Adrenal gland (tissue), 12 donors: ENCODE measurements around the gene ZSWIM4. TPM values are rescaled to one million over a fixed set of nuclear protein-coding genes. Genes with fewer than 3 reads are reported as not detected.

ENCODE experiments used
- DNase-seq, 7 donors: peaks; one replicate each; pipeline ENCODE4 v3.0.0-alpha.2; 2019 to 2020
- H3K27ac ChIP-seq, 5 donors: fragments of 200-600 bp; sonication (generic) in 4 of 5; 1 replicate in 3 of 5; 2 replicates in 2 of 5; pipeline versions ENCODE4 v1.5.1 to v1.8.0; 2016 to 2020; ENCODE audit warnings: mild to moderate bottlenecking in 1 of 5
- H3K27me3 ChIP-seq: fragments of 200-600 bp; 2 replicates; pipeline ENCODE4 v1.8.0; 2021
- H3K36me3 ChIP-seq, 2 donors: fragments of 200-600 bp; replicated peaks in 1 of 2; 1 replicate in 1 of 2; 2 replicates in 1 of 2; pipeline versions ENCODE4 v1.5.1 to v1.8.0; 2018 to 2022
- H3K4me1 ChIP-seq, 2 donors: fragments of 200-600 bp; replicated peaks in 1 of 2; 1 replicate in 1 of 2; 2 replicates in 1 of 2; pipeline versions ENCODE4 v1.5.1 to v1.8.0; 2018 to 2021
- H3K4me3 ChIP-seq, 4 donors: fragments of 200-600 bp; sonication (generic) in 3 of 4; one replicate each; pipeline ENCODE4 v1.5.1; 2016 to 2018
- H3K9me3 ChIP-seq, 3 donors: fragments of 200-600 bp; sonication (generic) in 1 of 3; replicated peaks in 1 of 3; 1 replicate in 2 of 3; 2 replicates in 1 of 3; pipeline versions ENCODE4 v1.5.1 to v1.8.0; 2016 to 2021
- POLR2A ChIP-seq, 2 donors: fragments of 450-650 bp; IDR thresholded peaks; one replicate each; pipeline ENCODE4 v1.6.1; 2017; ENCODE audit warnings: antibody characterized with exemption in 2 of 2, mild to moderate bottlenecking in 2 of 2, moderate library complexity in 1 of 2
- WGBS, 4 donors: extraction: QIAGEN DNeasy Blood & Tissue Kit in 2 of 4; methylation state at CpG; one replicate each; pipeline versions ENCODE4 v1.1.5 to v1.1.7; 2013 to 2017; 5-methylcytosine and 5-hydroxymethylcytosine counted together
- intact Hi-C, 2 donors: fragments of 100-400 bp; cut with DNase I; formaldehyde crosslinking; loops; one replicate each; pipeline versions ENCODE4 v1.14.1 to v1.15.0; 2022 to 2023
- polyA plus RNA-seq, 3 donors: library from polyadenylated mRNA; stranded (reverse); fragments of 200-250 nt in 2 of 3; fragments of 350-450 nt in 1 of 3; fragmentation: Illumina TruSeq in 1 of 3; extraction: RNeasy Lipid Tissue Mini Kit (QIAGEN cat#74804) in 1 of 3; gene quantifications; one replicate each; pipeline ENCODE4 v1.2.3, GENCODE V29; 2013 to 2014
- total RNA-seq, 9 donors: library from RNA; depleted of rRNA in 4 of 9; stranded (reverse); fragments of >200 nt in 4 of 9; fragments of 120-200 nt in 1 of 9; fragmentation: NEBNext Ultra II Directional in 1 of 9; extraction: Animal tissue kit (Norgen Biotek cat#: 25700) in 1 of 9; gene quantifications; one replicate each; pipeline versions ENCODE4 v1.1.0 to v1.2.4, GENCODE V29; 2013 to 2023
- TF ChIP-seq, protein P1 (sequence below), 6 experiments: fragments of 450-650 bp in 4 of 6; fragments of 200-600 bp in 2 of 6; sonication (generic) in 1 of 6; IDR thresholded peaks; 1 replicate in 5 of 6; 2 replicates in 1 of 6; pipeline versions ENCODE4 v1.5.1 to v1.8.0; 2016 to 2021; ENCODE audit warnings: antibody characterized with exemption in 6 of 6, mild to moderate bottlenecking in 2 of 6, moderate library complexity in 1 of 6
- donor health status: healthy with polysubstance abuse.
- donor health status: Bipolar disorder and iron deficiency.
- donor health status: DM: yes; HTN: yes; CAD: no.
- donor health status: DM: no; HTN: no; CAD: no.
- donor health status: DM: no; HTN: no; CAD: no.
- donor health status: DM: yes; HTN: yes; CAD: no.

The ZSWIM4 gene
- total and polyA plus RNA-seq, 12 donors = 1.3 to 15.4 (median 9.1) TPM

DNA sequence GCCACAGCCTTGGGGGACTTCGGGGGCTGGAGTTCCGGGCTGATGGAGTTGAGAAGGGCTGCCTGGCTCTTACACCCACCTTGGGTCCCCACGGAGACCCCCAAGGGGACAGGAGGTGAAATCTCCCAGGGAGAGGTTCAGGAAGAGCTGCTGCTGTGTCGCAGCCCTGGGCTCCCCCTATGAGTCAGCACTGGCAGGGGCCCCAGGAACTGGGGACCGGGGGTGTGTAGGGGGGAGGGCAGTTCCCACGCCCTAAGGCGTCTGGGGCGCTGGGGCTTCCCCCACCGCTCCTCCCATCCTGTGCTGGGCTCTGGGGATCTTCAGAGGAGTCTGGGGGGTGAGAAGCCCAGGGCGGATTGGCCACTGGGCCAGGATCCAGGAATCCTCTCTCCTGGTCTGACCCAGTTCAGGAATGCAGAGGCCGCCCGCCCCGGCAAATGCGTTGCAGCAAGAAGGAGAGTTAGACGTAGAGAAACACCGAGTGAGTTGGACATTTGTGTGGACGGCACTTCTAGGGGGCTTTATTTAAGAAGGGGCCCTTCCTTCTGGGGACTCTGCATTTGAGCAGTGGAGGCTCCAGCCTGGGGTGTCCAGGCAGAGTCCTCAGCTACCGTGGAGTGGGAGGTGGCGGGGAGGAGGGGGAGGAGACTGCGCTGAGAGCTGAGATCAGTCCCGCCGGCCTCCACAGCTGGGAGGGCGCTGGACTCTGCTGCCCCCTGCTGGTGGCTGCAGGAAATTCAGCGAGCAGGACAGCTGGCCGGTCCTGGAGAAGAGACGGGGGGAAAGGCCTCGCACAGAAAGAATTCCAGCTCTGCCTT is 66.7 kb downstream of the ZSWIM4 start:
- WGBS, 4 donors = 0 to 2% (median 1%) methylated on average over 16 to 27 of the region's 27 CpGs

DNA sequence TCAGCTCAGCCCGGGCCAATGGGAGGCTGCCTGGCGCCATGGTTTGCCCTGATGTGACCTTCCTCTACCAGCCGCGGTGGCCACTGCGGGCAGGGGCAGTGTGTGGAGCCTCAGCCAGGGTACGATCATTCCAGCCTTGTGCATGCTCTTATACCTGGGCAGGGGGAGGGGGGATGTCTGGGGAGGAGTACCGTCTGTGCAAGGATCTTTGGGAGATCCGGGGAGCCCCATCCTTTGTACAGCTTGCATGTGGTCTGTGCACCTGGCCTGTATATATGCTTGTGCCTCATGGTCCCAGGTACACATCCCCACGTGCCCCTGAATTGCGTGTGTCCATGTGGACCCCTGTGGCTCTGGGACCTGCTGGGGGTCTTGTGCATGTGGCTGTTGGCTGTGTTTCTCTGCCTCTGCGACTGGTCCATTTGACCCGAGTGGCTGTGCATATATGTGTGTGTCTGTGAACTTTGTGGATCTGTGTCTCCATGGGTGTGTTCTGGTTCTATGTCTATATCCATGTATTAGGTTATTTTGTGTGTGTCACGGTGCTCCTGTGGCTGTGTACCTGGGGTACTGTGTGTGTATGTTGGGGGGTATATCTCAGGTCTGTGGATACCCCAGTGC is 68.9 kb downstream of the ZSWIM4 start:
- TF ChIP-seq, protein P1, sequence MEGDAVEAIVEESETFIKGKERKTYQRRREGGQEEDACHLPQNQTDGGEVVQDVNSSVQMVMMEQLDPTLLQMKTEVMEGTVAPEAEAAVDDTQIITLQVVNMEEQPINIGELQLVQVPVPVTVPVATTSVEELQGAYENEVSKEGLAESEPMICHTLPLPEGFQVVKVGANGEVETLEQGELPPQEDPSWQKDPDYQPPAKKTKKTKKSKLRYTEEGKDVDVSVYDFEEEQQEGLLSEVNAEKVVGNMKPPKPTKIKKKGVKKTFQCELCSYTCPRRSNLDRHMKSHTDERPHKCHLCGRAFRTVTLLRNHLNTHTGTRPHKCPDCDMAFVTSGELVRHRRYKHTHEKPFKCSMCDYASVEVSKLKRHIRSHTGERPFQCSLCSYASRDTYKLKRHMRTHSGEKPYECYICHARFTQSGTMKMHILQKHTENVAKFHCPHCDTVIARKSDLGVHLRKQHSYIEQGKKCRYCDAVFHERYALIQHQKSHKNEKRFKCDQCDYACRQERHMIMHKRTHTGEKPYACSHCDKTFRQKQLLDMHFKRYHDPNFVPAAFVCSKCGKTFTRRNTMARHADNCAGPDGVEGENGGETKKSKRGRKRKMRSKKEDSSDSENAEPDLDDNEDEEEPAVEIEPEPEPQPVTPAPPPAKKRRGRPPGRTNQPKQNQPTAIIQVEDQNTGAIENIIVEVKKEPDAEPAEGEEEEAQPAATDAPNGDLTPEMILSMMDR (IDR thresholded peaks at IDR 0.05) = no peak
- no peak for TF ChIP-seq POLR2A (IDR thresholded peaks at IDR 0.05)
- intact Hi-C loops = loop anchor here (5.0 to 10.0 kb wide), 6 partner anchors 67 to 589 kb away; partner anchors contain the start of gene ZSWIM4 (in 1 of the 2)
- 36 to 56% (median 42%) methylated on average over 6 to 13 of the region's 13 CpGs for WGBS, 4 donors
- Histone ChIP-seq H3K27ac (peak overlapping the region in 2 of 5 donors; percentile 23 to 41), H3K36me3 (no peaks in the 10 kb centered on the region), H3K9me3 (no peaks in the 10 kb centered on the region), H3K4me1 (peaks cover 6 to 10% of the 10 kb centered on the region in 2 donors), H3K4me3 (no peak overlapping the region), H3K27me3 (peaks cover 5% of the 10 kb centered on the region)
- DNase-seq = no peak

More for the DNA sequence above, 66.7 kb downstream of the ZSWIM4 start:
- TF ChIP-seq, protein P1 (IDR thresholded peaks at IDR 0.05) = peak; percentile 99 to 100 (median 100)
- peak in 1 of 2 donors; percentile 40 for TF ChIP-seq POLR2A (IDR thresholded peaks at IDR 0.05)
- H3K4me3 ChIP-seq = peak overlapping the region in 3 of 4 donors; percentile 23 to 43 (median 28)
- peaks cover 5% of the 10 kb centered on the region for H3K27me3 ChIP-seq
- no peaks in the 10 kb centered on the region for H3K36me3 ChIP-seq
- peak; percentile 89 to 97 (median 93) for DNase-seq
- intact Hi-C loops = loop anchor here (5.0 to 10.0 kb wide), 6 partner anchors 65 to 587 kb away; partner anchors contain the start of gene ZSWIM4 (in 1 of the 2)
- H3K27ac ChIP-seq = peak overlapping the region; percentile 9 to 84 (median 77)
- H3K4me1 ChIP-seq = peaks cover 6 to 10% of the 10 kb centered on the region in 2 donors
- H3K9me3 ChIP-seq = no peaks in the 10 kb centered on the region

DNA sequence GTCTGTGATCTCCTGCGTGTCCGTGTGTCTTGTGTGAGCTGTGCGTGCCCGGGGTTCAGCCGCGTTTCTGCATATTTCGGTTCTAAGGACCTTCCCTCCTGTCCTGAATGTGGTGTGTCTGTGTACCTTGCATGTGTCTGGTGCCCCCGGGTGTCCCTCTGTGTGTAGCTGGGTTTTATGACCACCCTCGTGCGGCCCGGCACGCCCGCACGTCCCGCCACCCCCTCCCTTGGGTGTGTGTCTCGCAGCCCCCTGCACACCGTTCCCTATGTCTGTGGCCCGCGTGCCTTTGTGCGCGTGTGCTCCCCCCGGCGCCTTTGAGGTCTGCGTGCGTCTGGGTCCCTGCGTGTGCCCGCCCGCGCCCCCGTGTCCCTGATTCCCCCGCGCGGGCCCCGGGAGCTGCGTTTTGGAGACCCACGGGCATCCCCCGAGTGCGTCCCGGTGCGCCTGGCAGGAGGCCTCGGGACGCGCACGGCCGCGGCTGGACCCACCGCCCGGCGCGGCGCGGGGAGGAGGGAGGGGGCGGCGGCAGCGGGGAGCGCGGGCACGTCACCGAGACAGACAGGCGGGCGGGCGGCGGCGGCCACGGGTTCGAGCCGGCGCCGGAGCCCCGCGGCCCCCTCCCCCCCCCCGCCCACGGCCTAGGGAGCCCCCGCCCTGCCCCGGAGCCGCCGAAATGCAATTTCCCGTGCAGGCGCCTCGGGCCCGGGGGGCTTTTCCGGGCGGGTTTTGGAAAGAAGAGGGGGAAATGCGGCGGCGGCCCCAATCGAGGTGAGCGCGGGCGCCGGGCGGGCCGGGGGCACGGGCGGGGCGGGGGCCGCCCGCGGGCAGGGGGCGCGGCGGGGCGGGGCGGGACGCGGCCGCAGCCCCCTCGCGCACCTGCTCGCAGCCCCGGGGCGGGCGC is 69.7 kb downstream of the ZSWIM4 start:
- Histone ChIP-seq H3K9me3 (no peaks in the 10 kb centered on the region), H3K36me3 (no peaks in the 10 kb centered on the region), H3K27ac (peak overlapping the region in 2 of 5 donors; percentile 23 to 41), H3K4me3 (peak overlapping the region in 1 of 4 donors; percentile 61), H3K27me3 (peaks cover 5% of the 10 kb centered on the region), H3K4me1 (peaks cover 6 to 10% of the 10 kb centered on the region in 2 donors)
- intact Hi-C loops = loop anchor here (5.0 to 10.0 kb wide), 6 partner anchors 68 to 590 kb away; partner anchors contain the start of gene ZSWIM4 (in 1 of the 2)
- TF ChIP-seq, protein P1 (IDR thresholded peaks at IDR 0.05) = no peak
- no peak for TF ChIP-seq POLR2A (IDR thresholded peaks at IDR 0.05)
- 6 to 38% (median 12%) methylated on average over 7 to 110 of the region's 113 CpGs for WGBS, 4 donors
- no peak for DNase-seq
